PC-3 (cell line): ENCODE results near the gene DNAJC6.

Experiments used
- CTCF ChIP-seq: fragments of 300-600 bp; sonication (generic); conservative IDR thresholded peaks from 2 replicates; pipeline ENCODE4 v1.5.1; 2017; ENCODE audit warnings: antibody characterized with exemption, low read depth, mild to moderate bottlenecking, low read length
- EZH2 ChIP-seq: fragments of 300-600 bp; sonication (generic); IDR thresholded peaks from one replicate; pipeline ENCODE4 v1.6.1; 2017; ENCODE audit warnings: antibody characterized with exemption, mild to moderate bottlenecking, low read length; ENCODE audit not compliant: unreplicated experiment

GRCh38 chr1:65429806-65430205 is 120.5 kb downstream of the DNAJC6 start:
- TF ChIP-seq EZH2 (no peak), CTCF (no peak)
